ENCODE data around the gene NCOA5.

NCOA5 gene

DNA sequence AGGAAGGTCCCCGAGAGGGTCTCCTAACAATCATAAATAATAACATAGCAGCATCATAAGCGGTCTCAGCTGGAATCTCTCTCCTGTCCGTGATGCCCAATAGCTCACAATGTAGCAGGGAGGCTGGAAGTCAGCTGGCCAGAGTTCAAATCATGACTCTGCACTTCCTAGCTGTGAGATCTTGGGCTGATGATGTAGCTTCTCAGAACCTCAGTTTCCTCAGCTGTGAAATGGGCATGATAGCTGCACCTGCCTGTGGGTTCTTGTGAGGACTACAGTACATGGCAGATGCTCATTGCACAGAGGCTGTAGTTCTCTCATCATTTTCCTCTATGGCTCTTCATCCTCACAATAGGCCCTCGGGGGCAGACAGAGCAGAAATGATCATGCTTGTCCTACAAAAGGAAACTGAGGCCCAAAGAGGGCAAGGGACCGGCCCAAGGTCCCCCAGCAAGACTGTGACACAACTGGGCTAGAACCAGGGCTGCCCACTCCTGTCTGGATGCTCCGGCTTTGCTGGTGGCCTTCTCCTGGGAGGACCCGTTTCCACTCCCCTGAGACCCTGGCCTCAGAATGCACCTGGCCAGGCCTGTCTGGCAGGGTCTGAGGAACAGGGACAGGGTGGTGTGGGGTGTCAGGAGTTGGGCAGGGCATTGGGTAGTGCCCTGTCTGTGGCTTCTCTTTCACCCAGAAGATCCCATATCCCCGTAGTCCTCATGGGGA is 43.0 kb downstream of the NCOA5 start:
- CTCF ChIA-PET, result interaction anchor here (1.0 kb wide), 1 partner anchor 12 kb away, joined by 3 read pairs; no protein-coding TSS in a partner anchor
- TF ChIP-seq, protein P1, sequence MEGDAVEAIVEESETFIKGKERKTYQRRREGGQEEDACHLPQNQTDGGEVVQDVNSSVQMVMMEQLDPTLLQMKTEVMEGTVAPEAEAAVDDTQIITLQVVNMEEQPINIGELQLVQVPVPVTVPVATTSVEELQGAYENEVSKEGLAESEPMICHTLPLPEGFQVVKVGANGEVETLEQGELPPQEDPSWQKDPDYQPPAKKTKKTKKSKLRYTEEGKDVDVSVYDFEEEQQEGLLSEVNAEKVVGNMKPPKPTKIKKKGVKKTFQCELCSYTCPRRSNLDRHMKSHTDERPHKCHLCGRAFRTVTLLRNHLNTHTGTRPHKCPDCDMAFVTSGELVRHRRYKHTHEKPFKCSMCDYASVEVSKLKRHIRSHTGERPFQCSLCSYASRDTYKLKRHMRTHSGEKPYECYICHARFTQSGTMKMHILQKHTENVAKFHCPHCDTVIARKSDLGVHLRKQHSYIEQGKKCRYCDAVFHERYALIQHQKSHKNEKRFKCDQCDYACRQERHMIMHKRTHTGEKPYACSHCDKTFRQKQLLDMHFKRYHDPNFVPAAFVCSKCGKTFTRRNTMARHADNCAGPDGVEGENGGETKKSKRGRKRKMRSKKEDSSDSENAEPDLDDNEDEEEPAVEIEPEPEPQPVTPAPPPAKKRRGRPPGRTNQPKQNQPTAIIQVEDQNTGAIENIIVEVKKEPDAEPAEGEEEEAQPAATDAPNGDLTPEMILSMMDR (IDR thresholded peaks at IDR 0.05; ENCODE audit: control extremely low read depth, extremely low read depth, low read depth, missing control alignments), result no peak
- DNase-seq (ENCODE audit: extremely low spot score), result no peak
- POLR2A ChIA-PET, result no interaction called here

DNA sequence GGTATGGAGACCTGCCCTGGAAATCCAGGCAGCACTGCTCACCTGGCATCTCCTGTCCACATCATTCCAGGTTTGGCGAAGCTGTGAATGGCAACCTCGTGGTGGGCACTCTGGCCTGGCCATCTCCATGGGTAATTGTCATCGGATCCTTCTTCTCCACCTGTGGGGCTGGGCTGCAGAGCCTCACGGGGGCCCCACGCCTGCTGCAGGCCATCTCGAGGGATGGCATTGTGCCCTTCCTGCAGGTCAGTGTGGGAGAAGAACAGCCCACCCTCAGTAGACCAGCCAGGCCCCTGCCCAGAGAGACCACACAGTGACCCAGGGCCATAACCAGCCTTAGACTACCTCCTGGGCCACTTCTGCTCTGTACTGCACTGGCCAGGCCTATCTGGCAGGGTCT is 44.9 kb downstream of the NCOA5 start:
- DNase-seq (ENCODE audit: extremely low spot score), result no peak
- CTCF ChIA-PET, result no interaction called here
- TF ChIP-seq, protein P1 (IDR thresholded peaks at IDR 0.05; ENCODE audit: control extremely low read depth, extremely low read depth, low read depth, missing control alignments), result no peak
- POLR2A ChIA-PET, result no interaction called here

DNA sequence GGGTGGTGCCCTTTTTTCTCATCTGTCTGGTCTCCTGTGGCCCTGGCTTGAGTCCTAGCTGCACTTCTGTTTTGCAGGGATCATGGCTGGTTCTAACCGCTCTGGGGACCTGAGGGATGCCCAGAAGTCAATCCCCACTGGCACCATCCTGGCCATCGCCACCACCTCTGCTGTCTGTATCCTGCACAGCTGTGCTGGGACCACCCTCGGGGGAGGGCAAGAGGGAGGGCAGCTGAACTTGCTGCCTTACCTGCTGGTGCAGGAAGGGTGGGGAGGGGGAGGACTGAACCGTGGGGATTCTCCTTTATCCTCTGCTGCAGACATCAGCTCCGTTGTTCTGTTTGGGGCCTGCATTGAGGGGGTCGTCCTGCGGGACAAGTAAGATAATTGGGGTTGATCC is 46.2 kb downstream of the NCOA5 start:
- ChIA-PET POLR2A (no interaction called here), CTCF (interaction anchor here (0.8 to 1.1 kb wide), 2 partner anchors 11 to 21 kb away, joined by 3 read pairs; no protein-coding TSS in a partner anchor)
- DNase-seq (ENCODE audit: extremely low spot score), result no peak
- TF ChIP-seq, protein P1 (IDR thresholded peaks at IDR 0.05; ENCODE audit: control extremely low read depth, extremely low read depth, low read depth, missing control alignments), result no peak

DNA sequence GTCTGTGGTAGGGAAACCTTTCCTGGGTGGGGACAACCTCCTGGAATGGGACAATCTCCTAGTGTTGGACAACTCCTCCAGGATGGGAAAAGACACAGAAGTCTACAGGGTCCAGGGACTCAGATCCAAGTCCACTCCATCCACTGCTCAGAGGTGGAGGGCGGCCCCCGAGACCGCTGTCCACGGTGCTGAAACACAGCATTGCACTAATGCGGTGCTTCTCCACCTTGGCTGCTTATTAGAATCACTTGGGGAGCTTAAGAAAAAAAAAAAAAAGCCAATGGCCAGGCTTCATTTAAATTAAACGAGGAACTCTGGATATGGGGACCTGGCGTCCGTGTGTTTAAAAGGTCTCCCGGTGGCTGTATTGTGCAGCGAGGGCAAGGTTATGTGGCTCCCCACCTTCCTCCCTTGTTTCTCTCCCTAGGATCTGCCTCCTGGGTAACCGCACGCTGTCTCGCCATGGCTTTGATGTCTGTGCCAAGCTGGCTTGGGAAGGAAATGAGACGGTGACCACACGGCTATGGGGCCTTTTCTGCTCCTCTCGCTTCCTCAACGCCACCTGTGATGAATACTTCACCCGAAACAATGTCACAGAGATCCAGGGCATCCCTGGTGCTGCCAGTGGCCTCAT is 48.7 kb downstream of the NCOA5 start:
- DNase-seq (ENCODE audit: extremely low spot score), result peak; percentile 57
- ChIA-PET CTCF (interaction anchor here (0.8 kb wide), 1 partner anchor 27 kb away, joined by 3 read pairs; no protein-coding TSS in a partner anchor), POLR2A (no interaction called here)
- TF ChIP-seq, protein P1 (IDR thresholded peaks at IDR 0.05; ENCODE audit: control extremely low read depth, extremely low read depth, low read depth, missing control alignments), result no peak

DNA sequence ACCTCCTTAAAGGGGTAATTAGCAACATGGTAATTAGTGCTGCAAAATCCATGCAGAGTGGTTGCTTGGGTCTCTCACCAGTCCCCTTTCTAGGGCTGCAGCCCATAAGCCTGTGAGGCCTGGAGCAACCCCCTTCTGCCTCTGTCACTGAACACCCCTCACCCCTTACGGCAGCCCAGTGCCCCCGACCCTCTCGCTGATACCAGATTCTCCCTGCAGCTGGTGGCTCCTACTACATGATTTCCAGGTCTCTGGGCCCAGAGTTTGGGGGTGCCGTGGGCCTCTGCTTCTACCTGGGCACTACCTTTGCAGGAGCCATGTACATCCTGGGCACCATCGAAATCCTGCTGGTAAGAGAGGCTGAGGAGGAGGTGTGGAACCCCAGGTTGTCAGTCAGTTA is 52.7 kb downstream of the NCOA5 start:
- CTCF ChIA-PET, result interaction anchor here (0.8 to 4.1 kb wide), 3 partner anchors 14 to 51 kb away, joined by 3 to 23 read pairs (median 4); no protein-coding TSS in a partner anchor

DNA sequence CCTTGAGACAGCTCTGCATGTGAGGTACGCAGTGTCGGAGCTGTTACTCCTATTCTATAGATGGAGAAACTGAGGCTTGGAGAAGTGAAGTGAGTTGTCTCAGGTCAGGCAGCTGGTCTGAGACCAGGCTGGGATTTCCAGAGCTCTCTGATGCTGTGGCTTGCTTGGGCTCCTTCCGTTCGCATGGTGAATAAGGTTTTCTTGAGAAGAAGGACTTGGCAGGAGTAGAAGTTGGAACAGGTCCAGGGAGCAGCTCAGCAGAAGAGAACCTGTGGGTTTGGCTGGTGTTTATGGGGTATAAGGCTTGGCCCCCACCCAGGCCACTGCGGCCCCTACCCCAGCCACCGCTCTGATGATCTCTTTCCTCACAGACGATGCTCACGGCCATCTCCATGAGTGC is 53.4 kb downstream of the NCOA5 start:
- TF ChIP-seq, protein P1 (IDR thresholded peaks at IDR 0.05; ENCODE audit: control extremely low read depth, extremely low read depth, low read depth, missing control alignments), result no peak
- ChIA-PET POLR2A (no interaction called here), CTCF (interaction anchor here (4.1 kb wide), 1 partner anchor 13 kb away, joined by 23 read pairs; no protein-coding TSS in a partner anchor)
- no peak for DNase-seq (ENCODE audit: extremely low spot score)

More for the DNA sequence above, 52.7 kb downstream of the NCOA5 start:
- POLR2A ChIA-PET, result no interaction called here
- TF ChIP-seq, protein P1 (IDR thresholded peaks at IDR 0.05; ENCODE audit: control extremely low read depth, extremely low read depth, low read depth, missing control alignments), result no peak
- DNase-seq (ENCODE audit: extremely low spot score), result no peak
